ENCODE measurements around the gene IL1RAPL1.

DNA sequence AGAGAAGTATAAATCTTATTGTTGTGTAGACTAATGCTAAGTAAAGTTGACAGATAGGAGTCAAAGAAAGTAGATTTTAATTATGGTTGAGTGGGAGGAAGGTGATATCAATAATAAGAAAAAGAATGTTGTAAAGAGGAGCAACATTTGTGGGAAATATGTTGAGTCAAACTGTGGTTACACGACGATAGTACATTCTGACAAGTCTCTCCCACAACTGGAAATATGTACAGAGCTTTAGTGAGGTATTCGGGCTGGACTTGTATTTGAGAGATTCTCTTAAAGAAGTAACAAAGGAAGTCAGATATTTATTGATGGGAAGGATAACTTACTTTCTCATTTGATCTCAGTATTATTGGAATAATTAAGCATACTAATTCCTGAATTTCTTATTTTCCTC, 1102.8 kb downstream of the IL1RAPL1 start:
- TF ChIP-seq, protein P1, sequence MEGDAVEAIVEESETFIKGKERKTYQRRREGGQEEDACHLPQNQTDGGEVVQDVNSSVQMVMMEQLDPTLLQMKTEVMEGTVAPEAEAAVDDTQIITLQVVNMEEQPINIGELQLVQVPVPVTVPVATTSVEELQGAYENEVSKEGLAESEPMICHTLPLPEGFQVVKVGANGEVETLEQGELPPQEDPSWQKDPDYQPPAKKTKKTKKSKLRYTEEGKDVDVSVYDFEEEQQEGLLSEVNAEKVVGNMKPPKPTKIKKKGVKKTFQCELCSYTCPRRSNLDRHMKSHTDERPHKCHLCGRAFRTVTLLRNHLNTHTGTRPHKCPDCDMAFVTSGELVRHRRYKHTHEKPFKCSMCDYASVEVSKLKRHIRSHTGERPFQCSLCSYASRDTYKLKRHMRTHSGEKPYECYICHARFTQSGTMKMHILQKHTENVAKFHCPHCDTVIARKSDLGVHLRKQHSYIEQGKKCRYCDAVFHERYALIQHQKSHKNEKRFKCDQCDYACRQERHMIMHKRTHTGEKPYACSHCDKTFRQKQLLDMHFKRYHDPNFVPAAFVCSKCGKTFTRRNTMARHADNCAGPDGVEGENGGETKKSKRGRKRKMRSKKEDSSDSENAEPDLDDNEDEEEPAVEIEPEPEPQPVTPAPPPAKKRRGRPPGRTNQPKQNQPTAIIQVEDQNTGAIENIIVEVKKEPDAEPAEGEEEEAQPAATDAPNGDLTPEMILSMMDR (IDR thresholded peaks at IDR 0.05): no peak
- TF ChIP-seq POLR2A (IDR thresholded peaks at IDR 0.05; ENCODE audit: low read depth): no peak

Data from esophagus muscularis mucosa (tissue), 3 donors.